A673 (cell line): ENCODE results near the gene RAB11FIP3.

Source experiments
- EZH2 ChIP-seq: fragments of 200-600 bp; sonication (generic); IDR thresholded peaks from 2 replicates; pipeline ENCODE4 v1.6.1; 2017; ENCODE audit warnings: borderline replicate concordance, low read depth, mild to moderate bottlenecking, mixed read lengths, antibody characterized with exemption, low read length; ENCODE audit not compliant: poor library complexity, severe bottlenecking
- TF ChIP-seq, protein P1 (sequence below): fragments of 300-800, 200-600 bp; sonication (generic); conservative IDR thresholded peaks from 2 replicates; pipeline ENCODE4 v1.5.1; 2017; ENCODE audit warnings: low read depth, mild to moderate bottlenecking, antibody characterized with exemption, low read length, moderate library complexity, mixed read lengths

DNA sequence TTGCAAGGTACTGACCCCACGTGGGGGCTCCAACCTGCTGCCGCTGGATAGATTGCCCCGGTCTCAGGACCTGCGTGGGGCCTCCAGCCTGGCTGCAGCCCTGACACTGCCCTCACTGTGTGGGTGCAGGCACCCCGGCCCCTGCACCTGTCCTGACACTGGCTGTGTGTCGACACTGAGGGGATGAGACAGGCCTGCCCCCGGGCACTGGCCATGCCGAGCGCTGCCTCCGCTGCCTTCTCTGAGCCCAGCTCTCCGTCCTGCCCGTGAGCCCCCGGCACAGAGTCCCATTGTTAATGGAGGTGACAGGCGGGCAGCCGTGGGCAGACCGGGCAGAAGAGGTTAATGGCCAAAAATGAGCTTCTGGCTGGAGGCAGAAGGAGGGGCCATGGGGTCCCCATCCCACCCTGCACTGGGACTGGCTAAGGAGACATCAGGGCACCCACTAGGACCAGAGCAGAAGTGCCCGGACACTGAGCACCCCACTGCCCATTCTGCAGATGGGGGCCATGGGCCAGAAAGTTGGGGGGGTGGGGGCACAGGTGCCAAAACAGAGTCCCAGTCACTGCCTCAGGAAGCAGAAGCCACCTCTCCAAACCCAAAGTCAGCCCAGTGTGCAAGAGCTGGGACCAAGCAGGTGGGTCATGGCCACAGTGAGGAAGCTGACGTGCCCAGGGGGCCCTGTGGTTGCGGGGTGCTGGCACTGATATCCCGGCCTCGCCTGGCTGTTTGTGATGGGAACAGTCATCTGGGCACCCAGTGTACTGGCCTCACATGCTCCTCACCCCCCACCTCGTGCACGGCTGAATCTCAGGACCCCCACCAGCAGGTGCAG, 132.2 kb downstream of the RAB11FIP3 start:
- TF ChIP-seq, protein P1, sequence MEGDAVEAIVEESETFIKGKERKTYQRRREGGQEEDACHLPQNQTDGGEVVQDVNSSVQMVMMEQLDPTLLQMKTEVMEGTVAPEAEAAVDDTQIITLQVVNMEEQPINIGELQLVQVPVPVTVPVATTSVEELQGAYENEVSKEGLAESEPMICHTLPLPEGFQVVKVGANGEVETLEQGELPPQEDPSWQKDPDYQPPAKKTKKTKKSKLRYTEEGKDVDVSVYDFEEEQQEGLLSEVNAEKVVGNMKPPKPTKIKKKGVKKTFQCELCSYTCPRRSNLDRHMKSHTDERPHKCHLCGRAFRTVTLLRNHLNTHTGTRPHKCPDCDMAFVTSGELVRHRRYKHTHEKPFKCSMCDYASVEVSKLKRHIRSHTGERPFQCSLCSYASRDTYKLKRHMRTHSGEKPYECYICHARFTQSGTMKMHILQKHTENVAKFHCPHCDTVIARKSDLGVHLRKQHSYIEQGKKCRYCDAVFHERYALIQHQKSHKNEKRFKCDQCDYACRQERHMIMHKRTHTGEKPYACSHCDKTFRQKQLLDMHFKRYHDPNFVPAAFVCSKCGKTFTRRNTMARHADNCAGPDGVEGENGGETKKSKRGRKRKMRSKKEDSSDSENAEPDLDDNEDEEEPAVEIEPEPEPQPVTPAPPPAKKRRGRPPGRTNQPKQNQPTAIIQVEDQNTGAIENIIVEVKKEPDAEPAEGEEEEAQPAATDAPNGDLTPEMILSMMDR: no peak
- TF ChIP-seq EZH2: no peak
